ENCODE measurements around the gene C2. TPM values are rescaled to one million over a fixed set of nuclear protein-coding genes. Genes with fewer than 3 reads are reported as not detected.

C2 gene
- total RNA-seq, 1 experiment from 2014 or later = 1.3 TPM

GRCh38 chr6:31928672-31928939, 1.1 kb downstream of the C2 start (continued):
- TF ChIP-seq, protein P1, sequence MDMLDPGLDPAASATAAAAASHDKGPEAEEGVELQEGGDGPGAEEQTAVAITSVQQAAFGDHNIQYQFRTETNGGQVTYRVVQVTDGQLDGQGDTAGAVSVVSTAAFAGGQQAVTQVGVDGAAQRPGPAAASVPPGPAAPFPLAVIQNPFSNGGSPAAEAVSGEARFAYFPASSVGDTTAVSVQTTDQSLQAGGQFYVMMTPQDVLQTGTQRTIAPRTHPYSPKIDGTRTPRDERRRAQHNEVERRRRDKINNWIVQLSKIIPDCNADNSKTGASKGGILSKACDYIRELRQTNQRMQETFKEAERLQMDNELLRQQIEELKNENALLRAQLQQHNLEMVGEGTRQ (CRISPR knock-in tag; IDR thresholded peaks at IDR 0.05) = no peak
- no peak for TF ChIP-seq GTF2I (CRISPR knock-in tag; conservative IDR thresholded peaks at IDR 0.05)
- TF ChIP-seq, protein P2, sequence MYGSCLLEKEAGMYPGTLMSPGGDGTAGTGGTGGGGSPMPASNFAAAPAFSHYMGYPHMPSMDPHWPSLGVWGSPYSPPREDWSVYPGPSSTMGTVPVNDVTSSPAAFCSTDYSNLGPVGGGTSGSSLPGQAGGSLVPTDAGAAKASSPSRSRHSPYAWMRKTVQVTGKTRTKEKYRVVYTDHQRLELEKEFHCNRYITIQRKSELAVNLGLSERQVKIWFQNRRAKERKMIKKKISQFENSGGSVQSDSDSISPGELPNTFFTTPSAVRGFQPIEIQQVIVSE (CRISPR knock-in tag; IDR thresholded peaks at IDR 0.05; ENCODE audit: borderline replicate concordance) = no peak
- TF ChIP-seq NFE2L1 (CRISPR knock-in tag; IDR thresholded peaks at IDR 0.05) = no peak

GRCh38 chr6:31930962-31931361, 3.4 kb downstream of the C2 start:
- DNase-seq (ENCODE audit: low spot score) = no peak
- no peak overlapping the region for H3K4me3 Mint-ChIP-seq
- H3K27me3 Mint-ChIP-seq (ENCODE audit: low read depth) = peaks cover 24% of the 10 kb centered on the region
- H3K9me3 Mint-ChIP-seq = peaks cover 13% of the 10 kb centered on the region
- POLR2A ChIA-PET = no interaction called here
- CTCF ChIA-PET = no interaction called here
- H3K4me1 Mint-ChIP-seq = no peaks in the 10 kb centered on the region
- no peak overlapping the region for H3K27ac Mint-ChIP-seq
- H3K36me3 Mint-ChIP-seq = no peaks in the 10 kb centered on the region
- no peak for ATAC-seq
- TF ChIP-seq, protein P3, sequence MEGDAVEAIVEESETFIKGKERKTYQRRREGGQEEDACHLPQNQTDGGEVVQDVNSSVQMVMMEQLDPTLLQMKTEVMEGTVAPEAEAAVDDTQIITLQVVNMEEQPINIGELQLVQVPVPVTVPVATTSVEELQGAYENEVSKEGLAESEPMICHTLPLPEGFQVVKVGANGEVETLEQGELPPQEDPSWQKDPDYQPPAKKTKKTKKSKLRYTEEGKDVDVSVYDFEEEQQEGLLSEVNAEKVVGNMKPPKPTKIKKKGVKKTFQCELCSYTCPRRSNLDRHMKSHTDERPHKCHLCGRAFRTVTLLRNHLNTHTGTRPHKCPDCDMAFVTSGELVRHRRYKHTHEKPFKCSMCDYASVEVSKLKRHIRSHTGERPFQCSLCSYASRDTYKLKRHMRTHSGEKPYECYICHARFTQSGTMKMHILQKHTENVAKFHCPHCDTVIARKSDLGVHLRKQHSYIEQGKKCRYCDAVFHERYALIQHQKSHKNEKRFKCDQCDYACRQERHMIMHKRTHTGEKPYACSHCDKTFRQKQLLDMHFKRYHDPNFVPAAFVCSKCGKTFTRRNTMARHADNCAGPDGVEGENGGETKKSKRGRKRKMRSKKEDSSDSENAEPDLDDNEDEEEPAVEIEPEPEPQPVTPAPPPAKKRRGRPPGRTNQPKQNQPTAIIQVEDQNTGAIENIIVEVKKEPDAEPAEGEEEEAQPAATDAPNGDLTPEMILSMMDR (IDR thresholded peaks at IDR 0.05) = no peak
- no peak for TF ChIP-seq NFATC4 (CRISPR knock-in tag; IDR thresholded peaks at IDR 0.05)
- no peak for TF ChIP-seq TP53 (CRISPR knock-in tag; IDR thresholded peaks at IDR 0.05)
- no peak for TF ChIP-seq AR (CRISPR knock-in tag; IDR thresholded peaks at IDR 0.05)
- TF ChIP-seq FOXK1 (CRISPR knock-in tag; IDR thresholded peaks at IDR 0.05) = no peak
- TF ChIP-seq ZBTB43 (CRISPR knock-in tag; IDR thresholded peaks at IDR 0.05) = no peak
- no peak for TF ChIP-seq ZBTB21 (CRISPR knock-in tag; IDR thresholded peaks at IDR 0.05; ENCODE audit: borderline replicate concordance)
- TF ChIP-seq ZNF396 (CRISPR knock-in tag; IDR thresholded peaks at IDR 0.05; ENCODE audit: borderline replicate concordance) = no peak
- no peak for TF ChIP-seq ESRRA (CRISPR knock-in tag; IDR thresholded peaks at IDR 0.05; ENCODE audit: borderline replicate concordance)
- TF ChIP-seq SP1 (CRISPR knock-in tag; conservative IDR thresholded peaks at IDR 0.05) = no peak
- no peak for TF ChIP-seq MXD4 (CRISPR knock-in tag; IDR thresholded peaks at IDR 0.05; ENCODE audit: borderline replicate concordance)
- TF ChIP-seq ARID4B (CRISPR knock-in tag; IDR thresholded peaks at IDR 0.05; ENCODE audit: borderline replicate concordance) = no peak
- TF ChIP-seq KAT7 (CRISPR knock-in tag; IDR thresholded peaks at IDR 0.05; ENCODE audit: borderline replicate concordance) = no peak
- TF ChIP-seq, protein P4, sequence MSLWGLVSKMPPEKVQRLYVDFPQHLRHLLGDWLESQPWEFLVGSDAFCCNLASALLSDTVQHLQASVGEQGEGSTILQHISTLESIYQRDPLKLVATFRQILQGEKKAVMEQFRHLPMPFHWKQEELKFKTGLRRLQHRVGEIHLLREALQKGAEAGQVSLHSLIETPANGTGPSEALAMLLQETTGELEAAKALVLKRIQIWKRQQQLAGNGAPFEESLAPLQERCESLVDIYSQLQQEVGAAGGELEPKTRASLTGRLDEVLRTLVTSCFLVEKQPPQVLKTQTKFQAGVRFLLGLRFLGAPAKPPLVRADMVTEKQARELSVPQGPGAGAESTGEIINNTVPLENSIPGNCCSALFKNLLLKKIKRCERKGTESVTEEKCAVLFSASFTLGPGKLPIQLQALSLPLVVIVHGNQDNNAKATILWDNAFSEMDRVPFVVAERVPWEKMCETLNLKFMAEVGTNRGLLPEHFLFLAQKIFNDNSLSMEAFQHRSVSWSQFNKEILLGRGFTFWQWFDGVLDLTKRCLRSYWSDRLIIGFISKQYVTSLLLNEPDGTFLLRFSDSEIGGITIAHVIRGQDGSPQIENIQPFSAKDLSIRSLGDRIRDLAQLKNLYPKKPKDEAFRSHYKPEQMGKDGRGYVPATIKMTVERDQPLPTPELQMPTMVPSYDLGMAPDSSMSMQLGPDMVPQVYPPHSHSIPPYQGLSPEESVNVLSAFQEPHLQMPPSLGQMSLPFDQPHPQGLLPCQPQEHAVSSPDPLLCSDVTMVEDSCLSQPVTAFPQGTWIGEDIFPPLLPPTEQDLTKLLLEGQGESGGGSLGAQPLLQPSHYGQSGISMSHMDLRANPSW (CRISPR knock-in tag; conservative IDR thresholded peaks at IDR 0.05; ENCODE audit: low read depth) = no peak
- TF ChIP-seq, protein P5, sequence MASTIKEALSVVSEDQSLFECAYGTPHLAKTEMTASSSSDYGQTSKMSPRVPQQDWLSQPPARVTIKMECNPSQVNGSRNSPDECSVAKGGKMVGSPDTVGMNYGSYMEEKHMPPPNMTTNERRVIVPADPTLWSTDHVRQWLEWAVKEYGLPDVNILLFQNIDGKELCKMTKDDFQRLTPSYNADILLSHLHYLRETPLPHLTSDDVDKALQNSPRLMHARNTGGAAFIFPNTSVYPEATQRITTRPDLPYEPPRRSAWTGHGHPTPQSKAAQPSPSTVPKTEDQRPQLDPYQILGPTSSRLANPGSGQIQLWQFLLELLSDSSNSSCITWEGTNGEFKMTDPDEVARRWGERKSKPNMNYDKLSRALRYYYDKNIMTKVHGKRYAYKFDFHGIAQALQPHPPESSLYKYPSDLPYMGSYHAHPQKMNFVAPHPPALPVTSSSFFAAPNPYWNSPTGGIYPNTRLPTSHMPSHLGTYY (CRISPR knock-in tag; IDR thresholded peaks at IDR 0.05) = no peak
- TF ChIP-seq NR3C1 (CRISPR knock-in tag; conservative IDR thresholded peaks at IDR 0.05; ENCODE audit: low read depth) = no peak
